Testis (tissue), 2 donors: ENCODE data around the gene ROBO1.

Experiments
- POLR2A ChIP-seq: fragments of 450-650 bp; IDR thresholded peaks from one replicate; pipeline ENCODE4 v1.6.1; 2017; ENCODE audit warnings: antibody characterized with exemption, mild to moderate bottlenecking, moderate library complexity
- TF ChIP-seq, protein P1 (sequence below), 3 experiments: fragments of 450-650 bp in 2 of 3; fragments of 200-600 bp in 1 of 3; sonication (generic) in 1 of 3; IDR thresholded peaks; one replicate each; pipeline ENCODE4 v1.5.1; 2016 to 2019; ENCODE audit warnings: antibody characterized with exemption in 3 of 3, mild to moderate bottlenecking in 2 of 3, moderate library complexity in 1 of 3

DNA sequence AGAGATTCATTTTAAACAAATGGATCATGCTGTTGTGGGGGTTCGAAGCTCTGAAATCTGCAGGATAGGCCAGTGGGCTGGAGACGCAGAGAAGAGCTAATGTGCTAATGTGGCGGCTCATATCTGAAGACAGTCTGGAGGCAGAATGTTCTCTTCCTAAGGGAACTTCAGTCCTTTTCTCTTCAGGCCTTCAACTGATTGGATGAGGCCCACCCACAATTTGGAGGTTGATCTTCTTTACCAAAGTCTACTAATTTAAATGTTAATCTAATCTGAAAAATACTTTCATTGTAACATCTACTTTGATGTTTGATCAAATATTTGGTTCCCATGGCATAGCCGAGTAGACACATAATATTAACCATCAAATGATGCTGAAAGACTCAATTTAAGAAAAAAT, 940.2 kb downstream of the ROBO1 start:
- no peak for TF ChIP-seq POLR2A
- TF ChIP-seq, protein P1, sequence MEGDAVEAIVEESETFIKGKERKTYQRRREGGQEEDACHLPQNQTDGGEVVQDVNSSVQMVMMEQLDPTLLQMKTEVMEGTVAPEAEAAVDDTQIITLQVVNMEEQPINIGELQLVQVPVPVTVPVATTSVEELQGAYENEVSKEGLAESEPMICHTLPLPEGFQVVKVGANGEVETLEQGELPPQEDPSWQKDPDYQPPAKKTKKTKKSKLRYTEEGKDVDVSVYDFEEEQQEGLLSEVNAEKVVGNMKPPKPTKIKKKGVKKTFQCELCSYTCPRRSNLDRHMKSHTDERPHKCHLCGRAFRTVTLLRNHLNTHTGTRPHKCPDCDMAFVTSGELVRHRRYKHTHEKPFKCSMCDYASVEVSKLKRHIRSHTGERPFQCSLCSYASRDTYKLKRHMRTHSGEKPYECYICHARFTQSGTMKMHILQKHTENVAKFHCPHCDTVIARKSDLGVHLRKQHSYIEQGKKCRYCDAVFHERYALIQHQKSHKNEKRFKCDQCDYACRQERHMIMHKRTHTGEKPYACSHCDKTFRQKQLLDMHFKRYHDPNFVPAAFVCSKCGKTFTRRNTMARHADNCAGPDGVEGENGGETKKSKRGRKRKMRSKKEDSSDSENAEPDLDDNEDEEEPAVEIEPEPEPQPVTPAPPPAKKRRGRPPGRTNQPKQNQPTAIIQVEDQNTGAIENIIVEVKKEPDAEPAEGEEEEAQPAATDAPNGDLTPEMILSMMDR (IDR thresholded peaks at IDR 0.05), result no peak
